Stromal cell of bone marrow (primary cell): ENCODE measurements around the gene HIF3A.
"Not testable (repeated sequence)": the region's sequence is repeated elsewhere in the genome, so short reads cannot be mapped to it uniquely, and the experiment has no call there.

ENCODE experiments used
- DNase-seq: peaks from one replicate; pipeline ENCODE4 v3.0.0-alpha.2; 2012; ENCODE audit warnings: low read depth

HIF3A gene

GRCh38 chr19:46361915-46362314 lies 65.1 kb downstream of the HIF3A start:
- DNase-seq = no peak

- DNase-seq = no peak
Observed at GRCh38 chr19:46364359-46364758, 67.5 kb downstream of the HIF3A start.

- DNase-seq = no peak
Observed at GRCh38 chr19:46365561-46365960, 68.7 kb downstream of the HIF3A start.

DNA sequence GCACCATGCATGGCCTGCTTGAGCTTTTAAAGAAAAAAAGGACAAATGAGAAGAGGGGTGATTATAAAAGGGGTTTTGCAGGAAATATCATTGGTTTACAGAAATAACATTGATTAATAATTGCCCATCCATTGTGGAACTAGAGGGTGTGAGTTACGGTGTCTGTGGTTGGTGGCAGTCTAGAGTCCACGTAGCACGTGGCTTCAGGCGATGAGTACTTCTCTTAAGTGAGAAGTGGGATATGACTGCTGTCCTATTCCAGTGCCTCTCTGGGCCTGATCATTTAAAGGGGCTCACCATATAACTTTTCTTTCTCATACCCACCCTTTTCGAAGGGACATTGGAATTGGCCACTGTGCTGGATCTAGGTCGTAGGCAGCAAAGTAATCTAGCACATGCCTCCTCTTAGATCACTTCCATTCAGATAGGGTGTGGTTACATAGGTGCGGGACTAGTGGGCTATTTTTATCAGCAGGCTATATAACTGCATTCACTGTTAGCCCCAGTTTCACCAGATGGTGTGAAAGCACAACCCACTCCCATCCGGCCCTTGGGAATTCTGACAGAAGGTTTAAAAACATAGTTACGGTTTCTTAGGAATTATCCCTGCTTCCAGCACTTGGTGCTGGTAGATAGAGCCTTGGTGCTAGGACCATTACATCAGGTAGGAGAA lies 69.9 kb downstream of the HIF3A start:
- no peak for DNase-seq

DNA sequence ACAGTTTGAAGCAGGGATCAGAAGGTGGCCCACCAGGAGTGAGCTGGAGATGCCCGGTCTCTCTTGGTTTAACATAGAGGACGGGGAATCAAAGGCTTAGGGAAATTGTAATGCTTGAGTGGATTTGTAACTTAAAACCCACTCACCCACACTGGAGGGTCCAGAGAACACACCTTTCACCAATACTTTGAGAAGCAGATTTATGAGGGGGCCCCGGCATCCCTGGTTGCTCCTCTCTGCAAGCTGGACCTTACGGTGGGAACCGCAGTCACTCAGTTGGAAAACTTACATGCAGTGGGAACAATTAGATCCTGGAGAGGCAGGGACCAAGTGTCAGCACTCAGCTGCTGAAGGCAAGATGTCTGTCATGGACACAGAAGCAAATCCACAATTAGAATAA lies 70.6 kb downstream of the HIF3A start:
- no peak for DNase-seq

- no peak for DNase-seq
Observed at GRCh38 chr19:46368116-46368515, 71.3 kb downstream of the HIF3A start.

DNA sequence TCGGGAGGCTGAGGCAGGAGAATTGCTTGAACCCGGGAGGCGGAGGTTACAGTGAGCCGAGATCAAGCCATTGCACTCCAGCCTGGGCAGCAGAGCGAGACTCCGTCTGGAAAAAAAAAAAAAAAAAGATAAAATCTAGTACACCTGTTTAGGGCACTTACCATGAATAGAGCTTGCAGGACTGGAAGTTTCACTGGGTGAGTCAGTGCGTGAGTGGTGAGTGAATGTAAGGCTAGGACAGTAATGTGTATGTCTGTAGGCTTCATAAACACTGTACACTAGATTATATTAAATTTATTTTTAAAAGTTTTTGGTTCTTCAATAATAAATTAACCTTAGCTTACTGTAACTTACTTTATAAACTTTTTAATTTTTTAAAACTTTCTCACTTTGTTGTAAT lies 73.0 kb downstream of the HIF3A start:
- DNase-seq = no peak

DNA sequence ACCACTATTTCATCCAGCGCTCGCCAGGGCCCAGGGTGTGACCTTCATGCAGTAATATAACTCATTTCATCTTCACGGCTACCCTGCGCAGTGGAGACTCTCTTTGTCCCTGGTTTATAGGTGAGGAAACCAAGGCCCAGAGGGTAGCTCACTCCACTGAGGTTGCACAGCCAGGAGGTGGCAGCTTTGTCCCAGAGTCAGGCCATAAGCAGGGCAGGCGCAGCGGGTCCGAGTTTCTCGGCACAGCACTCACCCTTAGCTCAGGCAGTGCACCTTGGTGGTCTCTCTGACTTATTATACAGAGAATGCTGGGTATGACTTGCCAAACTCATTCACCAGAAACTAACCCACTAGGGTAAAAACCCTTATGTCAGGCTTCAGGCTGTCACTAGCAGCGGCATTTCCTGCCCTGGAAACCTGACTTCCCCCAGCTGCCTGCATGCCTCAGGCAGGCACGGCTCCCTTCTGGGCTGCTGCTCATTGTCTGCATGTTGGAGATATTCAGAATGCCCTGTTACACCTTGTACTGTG lies 74.6 kb downstream of the HIF3A start:
- no peak for DNase-seq

GRCh38 chr19:46372901-46373490 lies 76.2 kb downstream of the HIF3A start:
- no peak for DNase-seq

DNA sequence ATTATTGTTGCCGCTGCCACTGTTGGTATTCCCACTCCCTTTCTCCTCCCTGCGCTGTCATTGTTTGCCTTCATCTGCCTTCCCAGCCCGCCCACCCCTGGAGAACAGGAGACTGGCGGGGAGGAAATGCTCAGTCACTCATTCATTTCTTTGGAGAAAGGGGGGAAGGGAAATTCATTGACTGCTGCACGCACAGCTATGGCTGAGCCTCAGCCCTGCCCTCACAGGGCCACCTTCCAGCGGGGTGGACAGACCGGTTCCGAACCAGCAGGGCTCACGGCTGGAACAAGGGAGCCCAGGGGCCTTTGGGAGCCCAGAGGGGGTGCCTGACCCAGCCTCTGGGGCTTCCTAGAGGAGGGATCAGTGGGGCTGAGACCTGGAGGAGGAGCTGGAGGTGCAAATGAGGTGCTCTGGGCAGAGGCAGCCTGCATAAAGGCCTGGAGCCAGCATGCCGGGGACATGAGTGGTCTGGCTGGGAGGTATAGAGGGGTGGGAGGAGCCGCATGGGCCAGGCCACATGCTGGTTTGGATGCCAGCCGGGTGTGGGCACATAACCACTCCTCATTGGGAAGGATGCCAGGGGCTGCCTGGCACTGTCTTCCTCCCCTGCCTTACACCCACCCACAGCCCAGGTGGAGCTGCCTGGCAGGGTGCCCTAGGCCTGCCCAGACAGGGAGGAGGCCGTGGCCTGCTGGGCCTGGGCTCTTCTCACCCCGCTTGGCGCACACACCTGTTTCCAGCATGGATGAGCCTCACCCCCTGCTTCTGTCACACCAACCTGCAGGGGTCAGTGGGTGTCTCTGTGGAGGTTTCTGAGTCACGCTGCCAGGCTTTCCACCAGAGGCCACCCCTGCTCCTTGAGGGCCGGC lies 76.9 kb downstream of the HIF3A start:
- peak; percentile 28 for DNase-seq

GRCh38 chr19:46374536-46375475 lies 78.0 kb downstream of the HIF3A start:
- DNase-seq = no peak

GRCh38 chr19:46375476-46376067 lies 78.7 kb downstream of the HIF3A start:
- DNase-seq = not testable (repeated sequence)

- no peak for DNase-seq
Observed at GRCh38 chr19:46376241-46377153, 79.7 kb downstream of the HIF3A start.

DNA sequence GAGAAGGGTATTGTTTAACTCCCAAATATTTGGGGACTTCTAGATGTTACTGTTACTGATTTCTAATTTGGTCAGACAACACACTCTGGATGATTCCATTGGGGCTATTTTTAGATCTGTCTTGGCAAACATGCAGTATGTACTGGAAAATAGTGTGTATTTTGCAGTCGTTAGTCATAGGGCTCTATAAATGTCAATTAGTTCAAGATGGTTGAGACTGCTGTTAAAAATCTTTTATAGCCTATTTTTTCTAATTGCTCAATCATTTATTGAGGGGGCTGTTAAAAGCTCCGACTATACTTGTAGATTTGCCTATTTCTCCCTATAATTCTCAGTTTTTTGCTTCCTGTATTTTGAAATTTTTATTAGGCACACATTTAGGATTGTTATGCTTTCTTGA lies 81.4 kb downstream of the HIF3A start:
- DNase-seq = peak; percentile 87

DNA sequence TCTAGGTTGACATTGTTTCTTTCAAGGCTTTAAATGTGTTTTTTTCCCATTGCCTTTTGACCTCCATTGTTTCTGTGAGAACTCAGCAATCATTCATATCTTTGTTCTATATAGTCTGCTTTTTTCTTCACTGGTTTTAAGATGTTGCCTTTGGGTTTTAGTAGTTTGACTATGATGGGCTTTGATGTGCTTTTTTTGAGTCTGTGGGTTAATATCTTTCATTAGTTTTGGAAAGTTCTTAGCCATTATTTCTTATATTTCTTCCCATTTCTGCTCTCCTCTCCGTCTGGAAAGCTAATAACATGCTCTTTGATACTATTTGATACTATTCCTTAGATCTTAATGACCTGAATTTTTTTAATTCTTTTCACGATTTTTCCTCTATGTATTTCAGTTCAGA lies 83.8 kb downstream of the HIF3A start:
- DNase-seq = no peak

- DNase-seq = no peak
Observed at GRCh38 chr19:46381346-46381745, 84.5 kb downstream of the HIF3A start.

DNA sequence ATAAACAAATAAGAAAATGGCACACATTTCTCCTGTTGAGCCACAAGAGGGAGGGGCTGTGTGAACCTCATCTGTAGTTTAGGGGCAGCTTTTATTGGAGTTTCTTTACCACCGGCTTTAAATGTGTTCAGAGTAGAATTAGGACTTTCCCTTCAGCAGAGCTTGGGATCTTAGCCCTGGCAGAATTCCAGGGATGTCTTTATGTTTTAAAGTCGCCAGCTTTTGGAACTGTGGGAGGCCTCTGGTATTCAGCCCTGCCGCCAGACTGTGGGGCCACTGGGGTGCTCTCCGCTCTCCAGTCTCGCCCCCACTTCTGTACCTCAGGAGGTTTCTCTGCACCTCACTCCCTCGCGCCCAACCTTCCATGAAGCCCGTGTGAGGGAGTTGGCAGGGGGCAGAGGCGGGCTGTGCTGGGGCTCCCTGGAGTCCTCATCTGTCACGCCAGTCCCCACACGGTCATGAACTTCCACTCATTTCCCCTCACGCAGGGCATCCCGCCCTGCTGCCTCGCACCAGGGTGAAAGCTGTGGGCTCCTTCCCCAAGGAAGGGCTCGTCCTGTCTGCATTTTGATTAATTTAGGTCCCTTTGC lies 85.0 kb downstream of the HIF3A start:
- DNase-seq = no peak

DNA sequence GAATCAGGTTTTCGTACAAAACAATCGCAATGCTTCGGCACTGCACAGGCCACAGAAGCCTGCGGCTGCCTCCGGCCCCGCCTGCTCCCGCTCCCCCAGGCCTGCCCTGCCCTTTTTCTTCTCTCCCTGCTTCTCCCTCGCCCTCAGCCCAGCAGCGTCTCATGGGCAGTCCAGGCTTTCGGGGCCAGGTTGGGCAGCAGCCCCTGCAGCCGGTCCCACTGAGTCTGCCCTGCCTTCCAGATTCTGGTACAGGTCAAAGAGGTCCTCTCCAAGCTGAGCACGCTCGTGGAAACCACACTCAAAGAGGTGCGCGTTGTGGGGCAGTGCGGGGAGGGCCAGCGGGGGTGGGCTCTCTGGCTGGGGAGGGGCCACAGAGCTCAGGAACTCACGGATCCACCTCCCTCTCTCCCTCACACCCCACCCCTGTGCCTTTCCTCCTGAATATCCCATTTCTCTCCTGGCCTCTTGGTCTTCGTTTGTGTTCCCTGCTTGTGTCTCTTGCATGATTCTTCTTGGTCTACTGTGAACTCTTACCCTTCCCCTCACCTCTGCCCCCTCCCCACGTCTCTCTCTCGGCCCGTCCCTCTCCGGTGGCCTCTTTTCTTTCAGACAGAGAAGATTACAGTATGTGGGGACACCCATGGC lies 86.5 kb downstream of the HIF3A start:
- no peak for DNase-seq

DNA sequence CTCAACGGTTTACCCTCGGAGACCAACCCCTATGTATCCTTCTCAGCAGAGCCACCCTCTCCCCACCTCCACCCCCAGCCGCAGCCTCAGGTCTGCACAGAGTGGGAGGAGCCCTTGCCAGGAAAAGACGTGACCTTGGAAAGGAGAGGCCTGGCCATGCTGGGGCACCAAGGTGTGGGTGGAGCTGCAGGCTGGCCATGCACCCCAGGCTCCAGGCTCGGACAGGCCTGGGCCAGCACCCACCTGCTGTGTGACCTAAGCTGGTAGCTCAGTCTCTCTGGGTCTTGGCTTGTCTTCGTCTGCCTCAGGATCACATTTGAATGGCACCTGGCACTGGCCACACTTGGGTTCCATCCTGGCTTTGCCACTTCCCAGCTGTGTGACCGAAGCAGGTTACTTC lies 87.0 kb downstream of the HIF3A start:
- DNase-seq = no peak
